ENCODE results near the gene ING1. TPM values are rescaled to one million over a fixed set of nuclear protein-coding genes. Genes with fewer than 3 reads are reported as not detected.
A peak's percentile ranks its signal among the peaks of the same experiment; 100 is the strongest.

The ING1 gene
- total and polyA plus RNA-seq, 2 of the 4 experiments (the other 2 are of a cell fraction), result 9.1 to 13.5 TPM

DNA sequence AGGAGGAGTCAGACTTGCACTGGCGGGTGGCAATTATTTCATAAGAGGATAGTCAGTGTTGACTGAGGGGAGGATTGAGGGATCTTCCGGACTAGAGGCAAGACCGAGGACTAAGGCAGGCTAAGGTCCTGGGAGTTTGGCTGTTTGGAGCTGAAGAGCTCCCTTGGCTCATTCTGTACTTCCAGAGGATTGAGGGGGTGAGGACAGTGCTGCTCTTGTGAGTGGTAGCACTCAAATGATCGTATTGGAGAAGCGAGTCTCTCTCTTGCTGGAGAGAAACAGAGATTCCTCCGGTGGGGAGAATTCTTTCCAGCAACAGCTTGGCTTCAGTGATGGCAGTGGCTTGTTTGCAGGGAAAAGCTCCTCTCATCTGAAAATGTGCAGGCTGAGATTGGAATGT, 47.1 kb downstream of the ING1 start:
- intact Hi-C loops (cut with micrococcal nuclease), result no loop called here

More for the DNA sequence above, 47.1 kb downstream of the ING1 start:
- Histone ChIP-seq H3K14ac (replicated peaks; ENCODE audit: low read depth, low read length) (no peak overlapping the region), H3K4me2 (ENCODE audit: low read depth, low read length) (no peak overlapping the region), H3K4ac (ENCODE audit: low read depth, low read length) (no peak overlapping the region), H2BK15ac (ENCODE audit: low read depth, low read length) (no peak overlapping the region; the same call in 2 of the 3 replicates), H2AK9ac (replicated peaks; ENCODE audit: low read depth, low read length, poor library complexity) (no peak overlapping the region), H3K36me3 (ENCODE audit: control insufficient read depth, insufficient read depth, low read length) (no peaks in the 10 kb centered on the region), H4K8ac (ENCODE audit: low read depth in 2 of 2, low read length in 2 of 2) (no peak overlapping the region), H4K5ac (ENCODE audit: low read depth, low read length) (no peak overlapping the region), H3K18ac (ENCODE audit: low read depth, low read length) (no peak overlapping the region), H3K79me1 (ENCODE audit: low read depth in 1 of 2, low read length in 2 of 2) (no peaks in the 10 kb centered on the region), H3K56ac (ENCODE audit: extremely low read depth, insufficient read depth, low read length) (no peak overlapping the region), H3K9ac (ENCODE audit: low read depth, low read length) (no peak overlapping the region), H2BK5ac (ENCODE audit: low read depth, low read length, poor library complexity, severe bottlenecking) (no peak overlapping the region), H2AK5ac (ENCODE audit: low read depth, low read length) (no peak overlapping the region), H3K9me1 (ENCODE audit: insufficient read depth, low read length) (peaks cover 7% of the 10 kb centered on the region; the same call in 1 of the 2 replicates), H3K9me3 (ENCODE audit: control insufficient read depth, insufficient read depth, low read length) (0 out of 2 replicates have a peak, but pooled peaks cover 2% of the 10 kb centered on the region), H2BK120ac (ENCODE audit: low read depth, low read length) (no peak overlapping the region), H3K27me3 (ENCODE audit: control insufficient read depth, insufficient read depth, low read length) (no peaks in the 10 kb centered on the region), H3K4me3 (ENCODE audit: insufficient read depth, low read depth, low read length) (no peak overlapping the region), H2BK20ac (ENCODE audit: low read depth, low read length) (no peak overlapping the region), H4K20me1 (ENCODE audit: insufficient read depth, low read length) (no peaks in the 10 kb centered on the region), H4K91ac (ENCODE audit: insufficient read depth, low read depth, low read length) (peak overlapping the region; percentile 5; the same call in 1 of the 2 replicates), H3K23ac (ENCODE audit: low read depth, low read length) (no peak overlapping the region), H3K27ac (ENCODE audit: insufficient read depth, low read length) (no peak overlapping the region), H3K4me1 (ENCODE audit: control insufficient read depth, insufficient read depth, low read length) (peaks cover 14% of the 10 kb centered on the region), H2AFZ (replicated peaks; ENCODE audit: low read length, poor library complexity) (no peak overlapping the region)
- ChIA-PET CTCF (no interaction called here), POLR2A (ENCODE audit: unreplicated experiment) (interaction anchor here (0.5 kb wide), 1 partner anchor 1531 kb away, joined by 3 read pairs; no protein-coding TSS in a partner anchor)
- in situ Hi-C loops (cut with MboI; ENCODE audit: low sequenced_read_pairs), result no loop called here
- ATAC-seq (ENCODE audit: low read depth) (no peak), DNase-seq (no peak)
- dilution Hi-C loops (cut with HindIII; ENCODE audit: low sequenced_read_pairs, unreplicated experiment), result no loop called here
- WGBS, 2 experiments (ENCODE audit: extremely low coverage in 2 of 2, insufficient read length in 1 of 2), result 83% methylated on average over 2 of the region's 6 CpGs; no CpG with 5 or more reads in 1 of the 2 experiments
- no TSS peak for BruUV-seq (replicated peaks)
- TF ChIP-seq, protein P1, sequence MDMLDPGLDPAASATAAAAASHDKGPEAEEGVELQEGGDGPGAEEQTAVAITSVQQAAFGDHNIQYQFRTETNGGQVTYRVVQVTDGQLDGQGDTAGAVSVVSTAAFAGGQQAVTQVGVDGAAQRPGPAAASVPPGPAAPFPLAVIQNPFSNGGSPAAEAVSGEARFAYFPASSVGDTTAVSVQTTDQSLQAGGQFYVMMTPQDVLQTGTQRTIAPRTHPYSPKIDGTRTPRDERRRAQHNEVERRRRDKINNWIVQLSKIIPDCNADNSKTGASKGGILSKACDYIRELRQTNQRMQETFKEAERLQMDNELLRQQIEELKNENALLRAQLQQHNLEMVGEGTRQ (IDR thresholded peaks at IDR 0.05; ENCODE audit: low read depth, low read length), result no peak
- TF ChIP-seq MXI1 (IDR thresholded peaks at IDR 0.05; ENCODE audit: borderline replicate concordance, low read depth, low read length) (no peak), SMC3 (IDR thresholded peaks at IDR 0.05; ENCODE audit: low read depth, low read length) (no peak), RFX5 (IDR thresholded peaks at IDR 0.05; ENCODE audit: low read depth, low read length) (no peak), RCOR1 (IDR thresholded peaks at IDR 0.05; ENCODE audit: insufficient replicate concordance, low read length) (no peak), NFE2L2 (IDR thresholded peaks at IDR 0.05; ENCODE audit: low read depth, low read length) (no peak), BHLHE40 (IDR thresholded peaks at IDR 0.05; ENCODE audit: low read depth, low read length) (no peak), MAZ (IDR thresholded peaks at IDR 0.05; ENCODE audit: borderline replicate concordance, low read depth, low read length) (no peak), CTCF (conservative IDR thresholded peaks at IDR 0.05; ENCODE audit: low read depth, low read length) (no peak), FOS (IDR thresholded peaks at IDR 0.05; ENCODE audit: low read depth, low read length) (no peak), MAFK (IDR thresholded peaks at IDR 0.05; ENCODE audit: low read depth, low read length) (no peak), RAD21 (IDR thresholded peaks at IDR 0.05; ENCODE audit: low read length) (no peak), POLR2A (IDR thresholded peaks at IDR 0.05; ENCODE audit: low read depth, low read length) (no peak), CEBPB (IDR thresholded peaks at IDR 0.05; ENCODE audit: low read depth, low read length) (no peak), CHD1 (IDR thresholded peaks at IDR 0.05; ENCODE audit: low read depth, low read length) (no peak)
- TF ChIP-seq, protein P2, sequence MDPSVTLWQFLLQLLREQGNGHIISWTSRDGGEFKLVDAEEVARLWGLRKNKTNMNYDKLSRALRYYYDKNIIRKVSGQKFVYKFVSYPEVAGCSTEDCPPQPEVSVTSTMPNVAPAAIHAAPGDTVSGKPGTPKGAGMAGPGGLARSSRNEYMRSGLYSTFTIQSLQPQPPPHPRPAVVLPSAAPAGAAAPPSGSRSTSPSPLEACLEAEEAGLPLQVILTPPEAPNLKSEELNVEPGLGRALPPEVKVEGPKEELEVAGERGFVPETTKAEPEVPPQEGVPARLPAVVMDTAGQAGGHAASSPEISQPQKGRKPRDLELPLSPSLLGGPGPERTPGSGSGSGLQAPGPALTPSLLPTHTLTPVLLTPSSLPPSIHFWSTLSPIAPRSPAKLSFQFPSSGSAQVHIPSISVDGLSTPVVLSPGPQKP (IDR thresholded peaks at IDR 0.05; ENCODE audit: borderline replicate concordance, low read depth, low read length), result no peak

All from IMR-90 (cell line).